Kidney epithelial cell (primary cell): ENCODE data around the gene NR1I3. TPM values are rescaled to one million over a fixed set of nuclear protein-coding genes. Genes with fewer than 3 reads are reported as not detected.
"Not testable (repeated sequence)": the region's sequence is repeated elsewhere in the genome, so short reads cannot be mapped to it uniquely, and the experiment has no call there.

Experiments used
- DNase-seq: peaks from one replicate; pipeline ENCODE4 v3.0.0-alpha.2; 2010; ENCODE audit warnings: low read depth
- H3K27me3 ChIP-seq: 2 replicates; pipeline ENCODE4 v1.6.0; 2011; ENCODE audit warnings: low read length; ENCODE audit not compliant: control insufficient read depth, insufficient read depth
- H3K36me3 ChIP-seq: 2 replicates; pipeline ENCODE4 v1.5.1; 2011; ENCODE audit warnings: low read length; ENCODE audit not compliant: control insufficient read depth, insufficient read depth
- H3K4me3 ChIP-seq: 2 replicates; pipeline ENCODE4 v1.5.1; 2011; ENCODE audit warnings: low read depth, mild to moderate bottlenecking, control low read depth, low read length
- CTCF ChIP-seq: IDR thresholded peaks from 2 replicates; pipeline ENCODE4 v1.5.1; 2011; ENCODE audit warnings: mild to moderate bottlenecking, moderate library complexity, low read length, control low read depth, inconsistent platforms; ENCODE audit not compliant: insufficient read depth, poor library complexity, severe bottlenecking
- total RNA-seq: library from RNA; depleted of rRNA; stranded (reverse); fragments of >200 nt; gene quantifications from 2 replicates; pipeline ENCODE4 v1.2.3, GENCODE V29; 2015

Gene NR1I3
- total RNA-seq, 1 donor from 2014 or later: not detected

GRCh38 chr1:161261261-161262235, 23.5 kb upstream of the NR1I3 start:
- peaks cover 42% of the 10 kb centered on the region for H3K27me3 ChIP-seq
- no peak for DNase-seq
- TF ChIP-seq CTCF: no peak

GRCh38 chr1:161260376-161261260, 22.6 kb upstream of the NR1I3 start:
- no peak overlapping the region for H3K4me3 ChIP-seq
- TF ChIP-seq CTCF: no peak
- no peak for DNase-seq
- H3K36me3 ChIP-seq: no peaks in the 10 kb centered on the region
- peaks cover 42% of the 10 kb centered on the region for H3K27me3 ChIP-seq

More at GRCh38 chr1:161261261-161262235, 23.5 kb upstream of the NR1I3 start:
- Histone ChIP-seq H3K36me3 (no peaks in the 10 kb centered on the region), H3K4me3 (no peak overlapping the region)

GRCh38 chr1:161259765-161260164, 21.8 kb upstream of the NR1I3 start:
- no peak for TF ChIP-seq CTCF
- H3K27me3 ChIP-seq: peaks cover 42% of the 10 kb centered on the region
- no peak overlapping the region for H3K4me3 ChIP-seq
- H3K36me3 ChIP-seq: no peaks in the 10 kb centered on the region
- no peak for DNase-seq

GRCh38 chr1:161259345-161259702, 21.3 kb upstream of the NR1I3 start:
- Histone ChIP-seq H3K27me3 (peaks cover 42% of the 10 kb centered on the region), H3K4me3 (no peak overlapping the region)
- no peak for TF ChIP-seq CTCF

GRCh38 chr1:161258439-161259344, 20.7 kb upstream of the NR1I3 start, which contains the start of gene PCP4L1:
Gene PCP4L1 (plus strand): TSS chr1:161258745. CDS start chr1:161258975, 230 bp downstream.
- DNase-seq: no peak
- Histone ChIP-seq H3K36me3 (no peaks in the 10 kb centered on the region), H3K27me3 (peaks cover 42% of the 10 kb centered on the region), H3K4me3 (peak within 1 kb of the TSS; percentile 43)
- TF ChIP-seq CTCF: no peak

More at GRCh38 chr1:161259345-161259702, 21.3 kb upstream of the NR1I3 start:
- no peaks in the 10 kb centered on the region for H3K36me3 ChIP-seq
- DNase-seq: no peak

GRCh38 chr1:161257109-161257508, 19.1 kb upstream of the NR1I3 start:
- not testable (repeated sequence) for DNase-seq, H3K4me3 ChIP-seq, H3K36me3 ChIP-seq
- H3K27me3 ChIP-seq: peaks cover 42% of the 10 kb centered on the region

- DNase-seq, H3K4me3 ChIP-seq, H3K36me3 ChIP-seq: not testable (repeated sequence)
- peaks cover 34% of the 10 kb centered on the region for H3K27me3 ChIP-seq
Observed at GRCh38 chr1:161255955-161256520, 18.0 kb upstream of the NR1I3 start.

GRCh38 chr1:161255302-161255701, 17.3 kb upstream of the NR1I3 start:
- not testable (repeated sequence) for H3K36me3 ChIP-seq, DNase-seq, H3K4me3 ChIP-seq
- H3K27me3 ChIP-seq: peaks cover 27% of the 10 kb centered on the region
